Natural killer cell (primary cell): Measurements from ENCODE around the gene ADAMTS3. TPM values are rescaled to one million over a fixed set of nuclear protein-coding genes. Genes with fewer than 3 reads are reported as not detected.

Experiments used
- ATAC-seq, 3 donors: fragments of 150-1000 bp in 2 of 3; fragments of 200-7000 bp in 1 of 3; cut with Tn5 transposase; 1 replicate in 1 of 3; 2 replicates in 2 of 3; pipeline ENCODE4 v1.10.0; 2021; ENCODE audit warnings: mild to moderate bottlenecking in 2 of 3, moderate library complexity in 2 of 3
- DNase-seq, 2 donors: peaks; one replicate each; pipeline versions ENCODE4 v3.0.0 to v3.0.0-alpha.2; 2013 to 2021; ENCODE audit warnings: mixed read lengths in 1 of 2
- H3K27ac ChIP-seq: one replicate; pipeline ENCODE4 v1.5.1; 2013; ENCODE audit warnings: mild to moderate bottlenecking, low read length
- H3K27me3 ChIP-seq: one replicate; pipeline ENCODE4 v1.6.1; 2013; ENCODE audit warnings: low read length; ENCODE audit not compliant: control insufficient read depth, insufficient read depth
- H3K36me3 ChIP-seq: one replicate; pipeline ENCODE4 v1.6.1; 2013; ENCODE audit warnings: low read length; ENCODE audit not compliant: control insufficient read depth, insufficient read depth
- H3K4me1 ChIP-seq: one replicate; pipeline ENCODE4 v1.6.1; 2013; ENCODE audit warnings: low read length; ENCODE audit not compliant: control insufficient read depth, insufficient read depth
- H3K4me3 ChIP-seq: one replicate; pipeline ENCODE4 v1.5.1; 2013; ENCODE audit warnings: low read length
- H3K9me3 ChIP-seq: one replicate; pipeline ENCODE4 v1.6.1; 2013; ENCODE audit warnings: low read length; ENCODE audit not compliant: control insufficient read depth, insufficient read depth
- H3K27ac Mint-ChIP-seq, 2 donors: one replicate each; pipeline ENCODE4 v1.8.0; 2022; ENCODE audit warnings: mild to moderate bottlenecking in 2 of 2, mixed read lengths in 2 of 2, moderate library complexity in 1 of 2
- H3K27me3 Mint-ChIP-seq, 2 donors: one replicate each; pipeline ENCODE4 v1.8.0; 2022; ENCODE audit warnings: low read depth in 2 of 2, mixed read lengths in 2 of 2
- H3K36me3 Mint-ChIP-seq: one replicate; pipeline ENCODE4 v1.8.0; 2022; ENCODE audit warnings: mixed read lengths
- H3K4me1 Mint-ChIP-seq, 2 donors: one replicate each; pipeline ENCODE4 v1.8.0; 2022; ENCODE audit warnings: mixed read lengths in 2 of 2
- H3K4me3 Mint-ChIP-seq: one replicate; pipeline ENCODE4 v1.8.0; 2022; ENCODE audit warnings: mild to moderate bottlenecking, moderate library complexity, mixed read lengths
- H3K9me3 Mint-ChIP-seq, 2 donors: one replicate each; pipeline ENCODE4 v1.8.0; 2022; ENCODE audit warnings: mixed read lengths in 2 of 2
- CTCF ChIP-seq: fragments of 200-600 bp; IDR thresholded peaks from one replicate; pipeline ENCODE4 v1.8.0; 2022; ENCODE audit warnings: antibody characterized with exemption
- WGBS: methylation state at CpG from one replicate; pipeline ENCODE4 v1.1.7; 2013; ENCODE audit warnings: missing lambda C conversion rate; ENCODE audit not compliant: insufficient coverage; 5-methylcytosine and 5-hydroxymethylcytosine counted together
- intact Hi-C: fragments of 100-400 bp; cut with micrococcal nuclease; formaldehyde crosslinking; loops from one replicate; pipeline ENCODE4 v1.14.2; 2022
- total RNA-seq, 4 donors: library from RNA; stranded (reverse); fragments of 120-200 nt in 1 of 4; gene quantifications; one replicate each; pipeline versions ENCODE4 v1.2.3 to v1.2.4, GENCODE V29; 2013 to 2022

Gene ADAMTS3
- total RNA-seq, 3 donors from 2014 or later (not counting 1 experiment from before 2014, with no cell fraction given) = 0.30 TPM; not detected in 2

- TF ChIP-seq CTCF = no peak
- no peaks in the 10 kb centered on the region for H3K36me3 ChIP-seq
- no peaks in the 10 kb centered on the region for H3K27me3 ChIP-seq
- H3K9me3 Mint-ChIP-seq = no peaks in the 10 kb centered on the region
- H3K27ac Mint-ChIP-seq = no peak overlapping the region
- peaks cover 0 to 6% of the 10 kb centered on the region in 2 donors for H3K27me3 Mint-ChIP-seq
- no peaks in the 10 kb centered on the region for H3K36me3 Mint-ChIP-seq
- no peaks in the 10 kb centered on the region for H3K4me1 ChIP-seq
- no peak for ATAC-seq
- H3K27ac ChIP-seq = no peak overlapping the region
- no peak overlapping the region for H3K4me3 ChIP-seq
- H3K4me3 Mint-ChIP-seq = no peak overlapping the region
- peaks cover 5 to 6% of the 10 kb centered on the region in 2 donors for H3K4me1 Mint-ChIP-seq
- DNase-seq = no peak
- intact Hi-C loops = no loop called here
- 64% methylated on average over 1 of the region's 1 CpG for WGBS
- no peaks in the 10 kb centered on the region for H3K9me3 ChIP-seq
These were observed 268.9 kb downstream of the ADAMTS3 start for GRCh38 chr4:72300126-72300525.

GRCh38 chr4:72295966-72296557 is 273.0 kb downstream of the ADAMTS3 start:
- no peaks in the 10 kb centered on the region for H3K9me3 Mint-ChIP-seq
- H3K4me1 Mint-ChIP-seq = peaks cover 5 to 6% of the 10 kb centered on the region in 2 donors
- H3K27me3 ChIP-seq = no peaks in the 10 kb centered on the region
- H3K36me3 Mint-ChIP-seq = no peaks in the 10 kb centered on the region
- WGBS = 26% methylated on average over 4 of the region's 5 CpGs
- no peak overlapping the region for H3K27ac ChIP-seq
- no peak overlapping the region for H3K27ac Mint-ChIP-seq
- no peaks in the 10 kb centered on the region for H3K4me1 ChIP-seq
- ATAC-seq (peak in 2 of 3 donors; percentile 38 to 44), DNase-seq (peak in 1 of 2 donors; percentile 15)
- intact Hi-C loops = no loop called here
- no peak overlapping the region for H3K4me3 Mint-ChIP-seq
- TF ChIP-seq CTCF = no peak
- H3K36me3 ChIP-seq = no peaks in the 10 kb centered on the region
- no peak overlapping the region for H3K4me3 ChIP-seq
- peaks cover 0 to 12% of the 10 kb centered on the region in 2 donors for H3K27me3 Mint-ChIP-seq
- H3K9me3 ChIP-seq = no peaks in the 10 kb centered on the region

GRCh38 chr4:72290737-72291136 is 278.3 kb downstream of the ADAMTS3 start:
- Histone ChIP-seq H3K9me3 (no peaks in the 10 kb centered on the region), H3K27me3 (no peaks in the 10 kb centered on the region), H3K4me3 (no peak overlapping the region), H3K36me3 (no peaks in the 10 kb centered on the region), H3K4me1 (no peaks in the 10 kb centered on the region), H3K27ac (no peak overlapping the region)
- no peak for DNase-seq
- Mint-ChIP-seq H3K4me3 (no peak overlapping the region), H3K9me3 (no peaks in the 10 kb centered on the region), H3K27ac (no peak overlapping the region), H3K36me3 (no peaks in the 10 kb centered on the region), H3K27me3 (peaks cover 0 to 11% of the 10 kb centered on the region in 2 donors), H3K4me1 (peaks cover under 1% of the 10 kb centered on the region in 2 donors)
- intact Hi-C loops = no loop called here
- TF ChIP-seq CTCF = no peak
- no peak for ATAC-seq
- WGBS = 90% methylated on average over 9 of the region's 9 CpGs

- H3K27ac ChIP-seq = no peak overlapping the region
- no peaks in the 10 kb centered on the region for H3K36me3 ChIP-seq
- ATAC-seq (no peak), DNase-seq (no peak)
- H3K27ac Mint-ChIP-seq = no peak overlapping the region
- H3K27me3 Mint-ChIP-seq = peaks cover 0 to 5% of the 10 kb centered on the region in 2 donors
- 96% methylated on average over 2 of the region's 2 CpGs for whole genome bisulfite sequencing
- no peaks in the 10 kb centered on the region for H3K4me1 Mint-ChIP-seq
- H3K27me3 ChIP-seq = no peaks in the 10 kb centered on the region
- intact Hi-C loops = no loop called here
- no peak overlapping the region for H3K4me3 ChIP-seq
- H3K9me3 ChIP-seq = no peaks in the 10 kb centered on the region
- H3K4me3 Mint-ChIP-seq = no peak overlapping the region
- no peaks in the 10 kb centered on the region for H3K4me1 ChIP-seq
- H3K9me3 Mint-ChIP-seq = no peaks in the 10 kb centered on the region
- TF ChIP-seq CTCF = no peak
- no peaks in the 10 kb centered on the region for H3K36me3 Mint-ChIP-seq
These were observed 282.1 kb downstream of the ADAMTS3 start for GRCh38 chr4:72286910-72287309.
